ENCODE data around the gene COL6A3.

Gene COL6A3

GRCh38 chr2:237421542-237422116 lies 7.7 kb upstream of the COL6A3 start (continued):
- no peak for TF ChIP-seq PRDM10 (tag by site-specific recombination; IDR thresholded peaks at IDR 0.05)
- TF ChIP-seq ZNF221 (tag by site-specific recombination; IDR thresholded peaks at IDR 0.05; ENCODE audit: borderline replicate concordance) = no peak
- TF ChIP-seq ZNF335 (tag by site-specific recombination; conservative IDR thresholded peaks at IDR 0.05) = peak; percentile 56; the same call in 1 of the 2 replicates
- TF ChIP-seq ZNF585B (tag by site-specific recombination; IDR thresholded peaks at IDR 0.05) = no peak
- peak; percentile 16; the same call in 1 of the 2 replicates for TF ChIP-seq SP7 (tag by site-specific recombination; IDR thresholded peaks at IDR 0.05)
- TF ChIP-seq ZSCAN5A (tag by site-specific recombination; IDR thresholded peaks at IDR 0.05) = no peak
- TF ChIP-seq HIC1 (tag by site-specific recombination; IDR thresholded peaks at IDR 0.05) = no peak
- TF ChIP-seq INSM2 (tag by site-specific recombination; IDR thresholded peaks at IDR 0.05) = no peak
- TF ChIP-seq EGR2 (tag by site-specific recombination; IDR thresholded peaks at IDR 0.05; ENCODE audit: low read depth) = no peak
- peak; percentile 58; the same call in 1 of the 2 replicates for TF ChIP-seq ZNF600 (tag by site-specific recombination; IDR thresholded peaks at IDR 0.05)
- no peak for TF ChIP-seq ZBTB10 (tag by site-specific recombination; IDR thresholded peaks at IDR 0.05)
- no peak for TF ChIP-seq ZBTB7A (tag by site-specific recombination; IDR thresholded peaks at IDR 0.05; ENCODE audit: low read depth)
- peak; percentile 51; the same call in 1 of the 2 replicates for TF ChIP-seq ZNF501 (tag by site-specific recombination; IDR thresholded peaks at IDR 0.05)
- no peak for TF ChIP-seq GLIS2 (tag by site-specific recombination; IDR thresholded peaks at IDR 0.05)
- TF ChIP-seq ZNF148 (tag by site-specific recombination; IDR thresholded peaks at IDR 0.05; ENCODE audit: borderline replicate concordance) = no peak
- peak; percentile 59; the same call in 1 of the 2 replicates for TF ChIP-seq ZEB2 (tag by site-specific recombination; IDR thresholded peaks at IDR 0.05)
- TF ChIP-seq ZNF510 (tag by site-specific recombination; IDR thresholded peaks at IDR 0.05; ENCODE audit: insufficient replicate concordance) = no peak
- no peak for TF ChIP-seq ZXDB (tag by site-specific recombination; IDR thresholded peaks at IDR 0.05)
- no peak for TF ChIP-seq ZNF133 (tag by site-specific recombination; IDR thresholded peaks at IDR 0.05)
- peak; percentile 84 for TF ChIP-seq IKZF3 (tag by site-specific recombination; IDR thresholded peaks at IDR 0.05)
- no peak for TF ChIP-seq ZNF140 (tag by site-specific recombination; IDR thresholded peaks at IDR 0.05)
- no peak for TF ChIP-seq ZNF426 (tag by site-specific recombination; IDR thresholded peaks at IDR 0.05)
